RKO (cell line): ENCODE measurements around the gene TANGO2.
A peak's percentile ranks its signal among the peaks of the same experiment; 100 is the strongest.

Experiments
- DNase-seq: peaks from one replicate; pipeline ENCODE4 v3.0.0-alpha.2; 2016; ENCODE audit warnings: low spot score

The TANGO2 gene

GRCh38 chr22:20107471-20107901, 86.6 kb downstream of the TANGO2 start:
- no peak for DNase-seq

GRCh38 chr22:20107951-20108756, 87.2 kb downstream of the TANGO2 start:
- no peak for DNase-seq

GRCh38 chr22:20108757-20109230, 87.9 kb downstream of the TANGO2 start:
- DNase-seq = no peak

GRCh38 chr22:20109411-20110358, 88.8 kb downstream of the TANGO2 start:
- DNase-seq = no peak

- DNase-seq = no peak
These were observed 89.6 kb downstream of the TANGO2 start for GRCh38 chr22:20110359-20110985.

- peak; percentile 53 for DNase-seq
These were observed 90.3 kb downstream of the TANGO2 start for GRCh38 chr22:20111045-20111688.

GRCh38 chr22:20111689-20112622, 91.0 kb downstream of the TANGO2 start:
- no peak for DNase-seq

GRCh38 chr22:20112623-20113511, 92.0 kb downstream of the TANGO2 start:
- no peak for DNase-seq

- no peak for DNase-seq
These were observed 92.8 kb downstream of the TANGO2 start for GRCh38 chr22:20113551-20114310.

GRCh38 chr22:20114506-20115475, 93.9 kb downstream of the TANGO2 start:
- no peak for DNase-seq

- peak; percentile 52 for DNase-seq
These were observed 94.9 kb downstream of the TANGO2 start, which contains the start of gene RANBP1 for GRCh38 chr22:20115691-20116375. RANBP1 (plus strand) TSS chr22:20116104; CDS start chr22:20116185, 81 bp downstream.

GRCh38 chr22:20116376-20116950, 95.6 kb downstream of the TANGO2 start:
- no peak for DNase-seq
